ENCODE results near the gene FPGS.
A peak's percentile ranks its signal among the peaks of the same experiment; 100 is the strongest.
"Not testable (repeated sequence)": the region's sequence is repeated elsewhere in the genome, so short reads cannot be mapped to it uniquely, and the experiment has no call there.

Gene FPGS, protein sequence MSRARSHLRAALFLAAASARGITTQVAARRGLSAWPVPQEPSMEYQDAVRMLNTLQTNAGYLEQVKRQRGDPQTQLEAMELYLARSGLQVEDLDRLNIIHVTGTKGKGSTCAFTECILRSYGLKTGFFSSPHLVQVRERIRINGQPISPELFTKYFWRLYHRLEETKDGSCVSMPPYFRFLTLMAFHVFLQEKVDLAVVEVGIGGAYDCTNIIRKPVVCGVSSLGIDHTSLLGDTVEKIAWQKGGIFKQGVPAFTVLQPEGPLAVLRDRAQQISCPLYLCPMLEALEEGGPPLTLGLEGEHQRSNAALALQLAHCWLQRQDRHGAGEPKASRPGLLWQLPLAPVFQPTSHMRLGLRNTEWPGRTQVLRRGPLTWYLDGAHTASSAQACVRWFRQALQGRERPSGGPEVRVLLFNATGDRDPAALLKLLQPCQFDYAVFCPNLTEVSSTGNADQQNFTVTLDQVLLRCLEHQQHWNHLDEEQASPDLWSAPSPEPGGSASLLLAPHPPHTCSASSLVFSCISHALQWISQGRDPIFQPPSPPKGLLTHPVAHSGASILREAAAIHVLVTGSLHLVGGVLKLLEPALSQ

DNA sequence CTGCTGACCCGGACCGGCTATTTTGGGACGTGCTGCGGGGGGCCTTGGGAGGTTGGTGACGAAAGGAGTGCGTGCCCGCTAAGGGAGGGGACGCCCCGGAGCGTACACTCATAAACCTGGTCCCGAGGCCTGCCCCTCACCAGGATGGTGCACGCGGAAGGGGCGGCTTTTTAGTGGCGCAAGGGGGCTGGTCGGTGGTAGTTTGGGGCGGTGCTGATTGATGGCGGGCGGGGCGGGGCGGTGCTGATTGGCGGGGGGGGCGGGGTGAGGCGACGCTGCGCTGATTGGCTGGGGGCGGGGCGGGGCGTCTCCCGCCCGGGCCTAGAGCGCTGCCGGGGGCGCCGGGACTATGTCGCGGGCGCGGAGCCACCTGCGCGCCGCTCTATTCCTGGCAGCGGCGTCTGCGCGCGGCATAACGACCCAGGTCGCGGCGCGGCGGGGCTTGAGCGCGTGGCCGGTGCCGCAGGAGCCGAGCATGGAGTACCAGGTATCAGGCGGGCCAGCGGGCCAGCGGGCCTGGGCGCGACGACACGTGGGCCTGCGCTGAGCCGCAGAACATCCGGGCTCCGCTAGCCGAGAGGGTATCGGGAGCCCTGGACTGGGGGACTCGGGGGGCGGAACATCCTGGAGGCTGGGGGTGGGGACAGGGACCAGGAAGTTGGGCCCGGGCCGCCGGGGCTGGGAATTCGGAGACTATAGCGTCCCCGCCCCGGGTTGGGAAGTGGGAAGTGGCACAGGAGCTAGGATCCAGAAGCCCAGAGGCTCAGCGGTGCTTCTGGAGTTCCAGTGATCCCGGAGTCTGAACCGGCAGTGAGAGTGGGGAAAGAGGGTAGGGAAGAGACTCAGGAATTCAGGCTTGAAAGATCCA is at the start of gene FPGS:
Gene FPGS (plus strand): TSS at position 307 of the 868 bp plus-strand sequence. CDS start 43 bp downstream, at position 350.
- peak; percentile 93 for DNase-seq

DNA sequence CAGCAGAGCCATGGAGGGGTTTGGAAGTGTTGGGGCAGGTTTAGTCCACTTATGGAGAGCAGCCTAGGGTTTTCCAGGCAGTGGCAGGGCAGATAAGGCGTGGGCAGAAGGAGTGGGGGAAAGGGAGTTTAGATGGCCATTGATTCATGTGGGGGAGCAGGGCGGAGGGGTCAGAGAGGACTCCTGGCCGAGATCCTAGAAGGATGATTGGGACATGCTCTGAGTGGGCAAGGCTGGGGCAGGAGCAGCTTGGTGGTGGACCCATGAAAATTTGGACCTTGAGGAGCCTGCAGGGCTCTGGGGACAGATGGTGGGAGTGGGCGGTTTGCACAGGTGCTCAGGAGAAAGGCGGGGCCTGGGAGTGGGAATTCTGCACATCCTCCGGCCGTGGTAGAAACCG is 49.5 kb upstream of the FPGS start:
- DNase-seq = no peak

DNA sequence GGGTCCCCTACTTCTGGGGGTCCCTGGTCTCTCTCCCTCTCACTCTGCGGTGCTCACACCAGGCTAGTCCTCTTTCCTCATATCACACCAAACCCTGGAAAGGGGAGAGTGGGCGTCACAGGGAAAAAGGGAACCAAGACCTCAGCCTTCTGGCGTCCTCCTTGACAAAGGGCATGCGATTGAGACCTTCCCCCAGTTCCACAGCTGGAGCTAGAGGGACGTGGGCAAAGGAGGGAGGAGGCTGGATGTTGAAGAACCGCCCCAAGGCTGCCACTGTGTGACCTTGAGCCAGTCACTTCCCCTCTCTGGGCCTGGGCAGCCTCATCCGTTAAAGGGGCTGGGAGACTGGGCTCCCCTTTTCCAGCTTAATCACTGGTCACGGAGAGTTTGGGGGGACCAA is 49.1 kb upstream of the FPGS start:
- DNase-seq = no peak

DNA sequence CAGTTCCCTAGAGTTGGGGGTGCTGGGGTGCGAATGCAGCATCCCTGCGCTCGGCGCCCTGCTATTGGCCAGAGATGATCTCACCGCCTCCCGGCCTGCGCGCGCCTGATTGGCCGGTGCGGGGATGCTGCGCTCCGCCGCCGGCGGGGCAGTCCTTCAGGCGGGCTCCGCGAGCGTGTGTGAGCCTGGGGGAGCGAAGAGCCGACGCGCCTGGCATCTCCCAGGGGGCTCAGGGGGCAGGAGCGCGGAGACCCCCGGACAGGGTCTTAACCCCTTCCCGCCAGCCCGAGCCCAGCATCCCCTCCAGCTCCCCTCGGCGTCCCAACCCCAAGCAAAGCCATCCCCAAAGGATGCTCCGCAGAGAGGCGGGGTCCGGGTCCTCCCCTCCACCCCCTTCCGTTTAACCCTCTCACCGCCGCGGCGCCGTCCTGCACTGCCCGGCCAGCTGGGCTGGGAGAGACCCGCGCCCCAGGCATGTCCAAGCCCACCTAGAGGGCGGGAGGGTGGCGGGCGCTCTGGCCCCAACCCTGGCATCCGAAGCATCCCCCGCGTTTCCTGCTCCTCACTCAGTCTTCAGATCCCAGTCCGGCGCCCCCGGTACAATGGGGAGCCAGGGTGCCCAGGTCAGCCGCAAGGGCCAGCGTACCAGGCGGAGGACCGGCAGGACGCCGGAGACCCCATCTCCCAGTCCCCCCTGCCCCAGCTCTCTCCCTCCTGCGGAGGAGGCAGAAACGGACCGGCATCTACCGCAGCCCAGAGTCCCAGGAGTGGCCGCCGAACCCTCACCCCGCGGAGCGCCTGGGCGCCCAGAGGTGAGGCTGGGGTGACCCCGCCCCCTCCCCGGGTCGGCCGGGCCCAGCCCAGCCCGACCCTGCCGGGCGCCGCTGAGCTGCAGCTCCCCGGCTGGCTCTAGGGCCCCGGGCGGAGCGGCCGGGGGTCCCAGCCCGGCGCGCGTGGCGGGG is 48.3 kb upstream of the FPGS start:
- DNase-seq = peak; percentile 34

DNA sequence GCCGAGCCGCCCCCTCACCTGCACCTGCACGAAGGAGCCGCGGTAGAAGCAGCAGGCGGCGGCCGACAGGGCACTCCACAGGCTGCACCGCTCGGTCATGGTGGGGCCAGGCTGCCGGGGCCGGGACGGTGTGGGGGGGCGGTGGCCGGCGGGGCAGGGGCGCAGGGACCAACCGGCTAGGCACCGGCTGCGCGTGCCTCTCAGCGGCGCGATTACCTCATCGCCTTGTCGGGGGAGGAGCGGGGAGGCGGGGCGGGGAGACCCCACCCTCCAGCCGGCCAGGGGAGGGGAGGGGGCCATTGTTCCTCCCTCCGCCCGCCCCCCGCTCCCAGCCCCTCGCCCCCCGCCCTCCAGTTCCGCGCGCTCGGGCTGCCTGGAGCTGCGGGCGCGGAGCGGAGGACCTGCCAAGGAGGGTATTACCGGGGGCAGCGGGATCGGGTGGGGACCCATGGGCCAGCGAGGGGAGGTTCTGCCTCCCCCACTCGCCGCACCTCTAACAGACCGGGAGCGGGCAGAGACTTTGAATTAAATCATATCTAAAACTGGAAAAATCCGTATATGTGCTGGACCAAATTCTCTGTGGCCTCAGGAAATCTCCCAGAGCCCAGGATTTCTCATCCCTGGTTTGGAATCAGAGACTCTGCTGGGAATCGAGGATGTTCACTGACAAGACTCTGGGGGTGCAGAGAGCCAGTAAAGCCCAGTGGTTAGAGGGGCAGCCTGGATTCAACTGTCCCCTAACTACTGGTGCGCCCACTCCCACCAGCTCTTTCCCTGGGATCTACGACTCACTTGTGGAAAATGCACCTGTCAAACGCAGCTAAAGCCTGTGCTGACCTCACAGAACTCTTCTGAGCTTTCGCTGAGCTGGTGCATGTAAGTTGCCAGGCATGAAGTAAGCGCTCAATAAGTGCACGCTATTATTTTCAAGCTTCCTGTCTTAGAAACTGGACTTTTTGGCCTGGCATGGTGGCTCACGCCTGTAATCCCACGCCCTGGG is 47.3 kb upstream of the FPGS start:
- no peak for DNase-seq

DNA sequence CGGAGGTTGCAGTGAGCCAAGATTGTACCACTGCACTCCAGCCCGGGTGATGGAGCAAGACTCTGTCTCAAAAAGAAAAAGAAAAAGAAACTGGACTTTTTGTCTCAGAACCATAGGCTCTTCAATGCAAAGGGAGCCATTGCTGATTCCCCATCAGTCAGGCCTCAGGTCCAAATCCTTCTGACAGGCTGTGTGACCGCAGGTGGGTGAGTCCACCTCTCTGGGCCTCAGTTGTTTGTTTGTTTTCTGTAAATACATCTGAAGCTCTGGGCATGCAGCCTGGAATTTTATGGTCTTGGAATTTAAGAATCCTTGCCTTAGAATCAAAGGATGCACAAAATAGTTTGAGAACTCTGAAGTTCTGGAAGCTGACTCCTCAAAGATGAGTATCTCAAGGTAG is 46.4 kb upstream of the FPGS start:
- no peak for DNase-seq

DNA sequence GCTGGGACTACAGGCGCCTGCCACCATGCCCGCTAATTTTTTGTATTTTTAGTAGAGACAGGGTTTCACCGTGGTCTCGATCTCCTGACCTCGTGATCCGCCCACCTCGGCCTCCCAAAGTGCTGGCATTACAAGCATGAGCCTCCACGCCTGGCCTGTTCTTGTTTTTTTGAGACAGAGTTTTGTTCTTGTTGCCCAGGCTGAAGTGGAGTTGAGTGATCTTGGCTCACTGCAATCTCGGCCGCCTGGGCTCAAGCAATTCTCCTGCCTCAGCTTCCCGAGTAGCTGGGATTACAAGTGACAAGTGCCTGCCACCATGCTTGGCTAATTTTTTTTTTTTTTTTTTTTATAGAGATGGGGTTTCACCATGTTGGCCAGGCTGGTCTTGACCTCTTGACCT is 45.9 kb upstream of the FPGS start:
- DNase-seq = not testable (repeated sequence)

DNA sequence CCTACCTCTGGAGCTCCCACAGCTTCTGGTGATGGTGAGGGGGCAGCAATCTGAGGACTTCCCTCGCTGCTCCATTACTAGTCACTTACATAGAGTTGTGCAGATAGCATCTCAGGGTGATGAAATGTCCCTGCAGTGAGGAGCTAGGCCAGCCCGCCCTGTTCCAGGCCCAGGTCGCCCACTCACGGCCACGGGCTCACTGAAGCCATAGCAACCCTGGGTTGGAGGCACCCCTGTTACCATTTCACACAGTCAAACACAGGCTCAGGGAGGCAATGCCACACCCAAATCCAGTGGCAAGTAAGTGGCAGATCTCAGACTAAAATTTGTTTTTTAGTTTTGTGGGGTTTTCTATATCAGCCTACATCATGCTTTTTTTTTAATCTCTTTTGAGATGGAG is 43.8 kb upstream of the FPGS start:
- no peak for DNase-seq

DNA sequence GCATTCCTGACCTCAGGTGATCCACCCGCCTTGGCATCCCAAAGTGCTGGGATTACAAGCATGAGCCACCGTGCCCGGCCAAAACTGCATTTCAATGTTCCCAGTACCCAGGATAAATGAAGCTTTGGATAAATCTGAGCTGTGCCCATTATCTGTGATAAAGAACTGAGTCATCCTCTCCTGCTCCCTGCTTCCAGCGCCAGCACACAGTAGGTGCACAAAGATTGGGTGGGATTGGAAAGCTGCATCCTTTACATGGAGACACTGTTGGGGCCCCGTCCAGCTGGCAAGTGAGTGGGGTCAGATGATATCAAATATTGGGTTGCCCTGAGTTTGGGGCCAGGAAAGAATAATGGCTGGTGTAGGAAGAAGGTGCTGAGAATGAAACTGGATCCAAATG is 41.6 kb upstream of the FPGS start:
- DNase-seq = no peak

DNA sequence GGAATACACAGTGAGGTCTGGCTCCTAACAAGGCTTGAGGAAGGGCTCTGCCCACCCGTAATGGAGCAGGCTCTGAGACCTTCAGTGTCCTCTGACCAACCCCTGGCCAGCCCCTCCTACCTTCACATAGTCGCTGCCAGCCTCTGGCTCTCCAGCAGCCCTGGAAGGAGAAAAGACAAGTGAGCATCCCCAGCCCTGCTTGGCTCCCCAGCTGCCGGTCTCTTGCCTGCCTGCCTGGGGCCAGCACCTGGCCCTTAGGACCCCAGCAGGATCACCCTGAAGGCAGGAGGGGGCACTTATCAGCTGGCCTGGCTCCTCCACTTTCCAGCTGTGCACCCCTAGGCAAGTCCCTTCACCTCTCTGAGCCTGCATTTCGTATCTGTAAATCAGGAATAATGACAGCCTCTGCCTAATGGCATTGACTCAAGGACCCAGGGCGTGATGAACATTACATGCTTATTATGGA is 41.2 kb upstream of the FPGS start:
- DNase-seq = no peak

DNA sequence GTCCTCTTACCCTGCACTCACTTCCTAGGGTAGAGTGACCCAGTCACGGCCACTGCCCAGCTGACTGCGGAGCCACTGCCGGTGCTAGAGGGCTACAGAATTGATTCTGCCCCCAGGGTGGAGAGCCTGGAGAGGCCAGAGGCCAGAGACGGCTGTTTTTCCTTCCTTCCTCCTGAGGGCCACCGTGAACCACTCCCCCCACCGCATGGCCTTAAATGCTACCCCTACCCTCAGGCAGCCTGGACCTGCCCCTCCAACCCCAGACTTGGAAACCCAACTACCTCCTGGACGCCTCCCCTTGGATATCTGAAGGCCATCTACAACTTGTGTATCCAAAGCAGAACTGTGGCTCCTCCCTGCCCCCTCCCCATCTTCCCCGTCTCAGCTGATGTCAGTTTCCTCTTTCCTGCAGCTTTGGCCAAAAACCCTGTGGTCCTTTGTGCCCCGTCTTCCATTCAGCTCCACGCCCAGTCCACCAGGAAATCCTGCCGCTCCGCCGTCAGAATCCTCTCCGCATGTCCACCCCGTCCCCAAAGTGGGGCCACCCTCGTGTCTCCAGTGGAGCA is 40.5 kb upstream of the FPGS start:
- no peak for DNase-seq

DNA sequence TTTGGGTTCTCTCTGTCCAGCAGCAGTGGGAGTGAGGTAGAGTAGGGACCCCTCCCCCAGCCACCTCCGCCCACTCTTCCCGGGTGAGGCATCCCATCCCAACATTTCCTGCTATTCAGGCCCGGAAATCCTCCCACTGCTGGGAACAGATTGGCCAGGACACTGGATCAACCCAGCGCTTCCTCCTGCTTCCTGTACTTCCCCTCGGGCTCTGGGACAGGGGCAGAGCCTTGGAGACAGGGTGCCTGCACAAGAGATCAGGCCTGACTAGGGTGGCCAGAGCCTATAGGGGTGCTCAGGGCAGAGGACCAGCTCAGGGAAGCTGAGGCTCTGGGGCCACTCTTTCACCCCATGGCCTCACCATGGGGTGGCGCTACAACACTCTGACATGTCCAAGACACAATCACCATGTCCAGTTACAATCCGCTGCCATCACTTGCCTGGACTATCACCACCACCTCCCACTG is 38.7 kb upstream of the FPGS start:
- DNase-seq = peak; percentile 30

DNA sequence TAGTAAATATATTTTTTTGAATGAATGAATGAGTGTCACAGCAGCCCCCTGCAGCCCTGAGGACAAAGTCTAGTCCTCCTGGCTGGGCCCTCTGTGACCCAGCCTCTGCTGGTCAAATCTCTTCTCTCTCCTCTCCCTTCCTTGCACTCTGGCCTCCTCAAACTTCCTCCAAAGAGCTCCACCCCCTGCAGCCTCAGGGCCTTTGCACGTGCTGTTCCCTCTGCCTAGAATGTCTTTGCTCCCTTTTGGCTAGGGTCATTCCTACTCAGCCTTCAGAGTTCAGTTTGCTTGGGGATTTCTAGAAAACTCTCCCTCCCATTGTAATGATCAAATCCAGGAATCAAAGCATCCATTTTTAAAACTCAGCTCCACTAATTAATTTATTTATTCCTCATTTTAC is 37.3 kb upstream of the FPGS start:
- no peak for DNase-seq

DNA sequence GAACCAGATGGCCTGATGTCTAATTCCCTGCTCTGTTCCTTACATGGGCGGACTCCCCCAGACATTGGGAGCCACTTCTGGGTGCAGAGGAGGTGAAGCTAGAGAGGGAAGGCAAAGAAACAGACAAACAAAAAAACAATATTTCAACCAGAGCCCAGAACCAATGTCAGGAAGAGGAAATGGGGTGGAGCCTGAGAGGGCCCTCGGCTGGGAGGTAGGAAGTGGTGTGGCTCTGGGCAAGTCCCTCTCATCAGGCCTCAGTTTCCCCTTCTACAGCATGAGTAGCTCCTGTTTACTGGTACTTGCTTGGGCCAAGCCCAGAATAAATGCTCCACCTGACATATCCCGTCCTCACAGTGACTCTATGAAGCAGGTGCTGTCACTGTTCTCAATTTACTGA is 35.3 kb upstream of the FPGS start:
- DNase-seq = no peak

DNA sequence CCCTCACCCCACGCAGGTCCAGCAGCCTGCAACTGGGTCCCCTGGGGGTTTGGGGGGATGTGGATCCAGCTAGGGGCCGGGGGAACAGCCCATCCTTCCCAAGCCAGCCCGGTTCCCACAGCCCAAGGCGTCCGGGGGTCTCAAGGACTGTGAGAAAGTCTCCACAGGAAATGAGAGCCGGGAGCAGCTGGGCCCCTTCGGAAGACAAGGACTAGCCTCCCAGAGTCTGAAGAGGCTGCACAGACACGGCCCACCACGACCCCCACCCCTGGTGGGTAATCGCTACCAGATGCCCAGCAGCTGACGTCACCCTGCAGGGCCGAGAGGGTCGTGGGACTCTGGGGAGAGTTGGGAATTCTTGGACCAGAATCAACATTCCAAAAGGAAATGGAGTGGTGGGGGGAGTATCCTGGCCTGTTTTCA is 34.8 kb upstream of the FPGS start:
- DNase-seq = peak; percentile 47

DNA sequence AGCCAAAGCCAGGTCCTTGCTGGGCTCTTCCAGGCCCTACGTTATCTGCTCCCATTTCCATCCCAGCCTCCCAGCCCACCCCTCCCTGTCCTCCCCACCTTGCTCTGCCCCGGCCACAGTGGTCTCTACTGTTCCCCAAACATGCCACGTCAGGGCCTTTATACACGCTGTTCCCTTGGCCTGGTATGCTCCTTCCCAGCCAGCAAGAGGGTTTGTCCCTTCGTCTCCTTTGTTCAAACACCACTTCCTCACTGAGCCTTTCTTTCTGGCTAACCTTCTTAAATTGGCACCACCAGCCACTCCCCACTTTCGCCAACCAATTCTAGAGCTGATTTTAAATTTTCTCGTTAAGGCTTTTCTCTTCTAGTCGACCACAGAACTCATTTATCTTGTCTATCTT is 34.0 kb upstream of the FPGS start:
- DNase-seq = no peak

DNA sequence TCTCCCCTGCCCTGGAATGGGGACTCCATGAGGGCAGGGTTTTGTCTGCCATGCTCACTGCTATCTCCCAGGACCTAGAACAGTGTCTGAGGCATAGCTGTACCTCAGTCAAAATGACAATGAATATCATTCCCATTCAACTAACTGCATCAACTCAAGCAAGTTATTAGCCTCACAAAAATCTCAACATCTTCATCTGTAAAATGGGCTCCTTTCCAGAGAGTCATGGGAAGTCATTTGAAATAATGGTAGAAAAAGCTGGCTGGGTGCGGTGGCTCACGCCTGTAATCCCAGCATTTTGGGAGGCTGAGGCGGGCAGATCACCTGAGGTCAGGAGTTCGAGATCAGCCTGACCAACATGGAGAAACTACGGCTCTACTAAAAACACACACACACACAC is 33.6 kb upstream of the FPGS start:
- DNase-seq = no peak

DNA sequence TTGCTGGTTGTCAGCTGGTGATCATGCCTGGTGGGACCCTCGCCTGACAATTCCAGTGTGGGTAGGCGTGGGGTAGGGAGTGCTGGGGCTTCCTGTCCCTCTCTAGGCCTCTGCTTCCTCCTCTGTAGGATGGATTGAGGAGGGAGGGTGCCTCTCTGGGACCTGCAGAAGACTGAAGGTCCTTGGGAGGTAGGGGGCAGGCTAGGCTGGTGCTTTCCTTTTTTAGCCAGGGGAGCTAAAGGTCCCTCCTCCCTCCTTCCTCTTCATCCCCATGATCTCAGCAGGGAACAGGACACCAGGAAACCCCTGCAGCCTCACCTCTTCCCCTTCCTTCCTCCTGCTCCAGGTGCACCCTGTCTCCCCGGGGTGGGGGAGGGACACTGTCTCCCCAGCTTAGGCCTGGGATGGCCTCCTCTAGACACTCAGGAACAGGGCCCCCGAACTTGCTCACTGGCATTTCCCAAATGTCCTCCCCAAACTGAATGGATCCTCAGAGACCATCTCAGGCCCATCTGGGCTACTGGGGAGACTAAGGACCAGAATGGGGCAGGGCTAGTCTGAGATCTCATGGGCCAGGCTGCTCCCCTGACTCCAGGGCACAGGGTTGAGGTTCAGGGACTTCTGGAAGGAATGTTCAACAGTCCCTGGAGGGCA is 32.6 kb upstream of the FPGS start:
- DNase-seq = no peak

DNA sequence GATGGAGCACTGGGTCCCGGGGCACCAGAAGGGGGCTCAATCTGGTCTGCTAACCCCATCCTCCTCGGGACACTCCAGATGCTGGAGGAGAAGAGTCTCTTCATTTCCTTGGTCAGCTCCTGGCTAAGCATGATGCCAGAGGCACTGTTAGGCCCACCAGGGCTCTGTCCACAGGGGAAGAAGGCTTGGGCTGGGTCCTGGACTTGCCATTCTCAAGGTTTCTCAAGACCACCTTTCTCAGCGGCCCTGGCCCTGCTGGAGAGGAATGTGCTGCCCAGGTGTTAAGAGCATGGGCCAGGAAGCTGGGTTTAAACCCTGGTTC is 32.1 kb upstream of the FPGS start:
- DNase-seq = no peak

DNA sequence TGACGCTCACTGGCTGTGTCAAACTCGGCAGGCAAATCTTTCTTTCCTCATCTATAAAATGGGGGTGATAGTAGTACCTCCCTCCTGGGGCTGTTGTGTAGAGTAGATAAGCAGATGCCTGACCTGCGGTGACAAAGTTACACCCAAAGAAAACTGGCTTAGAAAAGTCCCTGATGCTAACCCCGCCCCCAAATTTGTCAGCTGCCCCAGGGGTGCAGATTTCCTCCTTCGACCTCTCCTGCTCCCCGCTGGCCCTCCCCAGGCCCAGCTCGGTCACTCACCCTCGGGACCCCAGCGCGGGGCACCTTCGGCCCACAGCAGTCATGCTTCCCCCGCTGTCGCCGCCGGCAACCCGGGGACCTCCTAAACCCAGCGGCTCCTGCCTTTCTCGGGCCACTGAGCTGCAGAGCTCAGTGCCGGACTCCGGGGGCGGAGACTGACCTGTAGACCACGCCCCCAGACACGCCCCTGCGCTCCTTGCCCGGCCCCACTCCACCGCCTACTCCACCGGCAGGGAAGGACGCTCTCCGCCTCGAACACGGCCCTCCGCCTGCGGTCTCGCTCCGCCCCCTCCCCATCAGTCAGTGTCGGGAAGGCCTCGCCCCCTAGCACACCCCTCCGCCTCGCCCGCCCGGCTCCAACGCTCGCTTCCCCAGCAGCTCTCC is 31.6 kb upstream of the FPGS start:
- DNase-seq = peak; percentile 98
